ENCODE measurements around the gene SLC29A4.

- TF ChIP-seq CTCF (IDR thresholded peaks at IDR 0.05) (no peak), POLR2A (IDR thresholded peaks at IDR 0.05) (no peak)
Observed at GRCh38 chr7:5322621-5323410, 40.1 kb downstream of the SLC29A4 start.
